ENCODE measurements around the gene ADISSP.

- TF ChIP-seq POLR2A (IDR thresholded peaks at IDR 0.05; ENCODE audit: borderline replicate concordance, extremely low read depth, insufficient read depth, insufficient read length) (no peak), CEBPB (IDR thresholded peaks at IDR 0.05; ENCODE audit: low read depth) (no peak), CTCF (IDR thresholded peaks at IDR 0.05 in 2 of 3, conservative IDR thresholded peaks at IDR 0.05 in 1 of 3; ENCODE audit: borderline replicate concordance in 1 of 3, insufficient read depth in 1 of 3, low read depth in 2 of 3, low read length in 2 of 3) (no peak), FOSL1 (IDR thresholded peaks at IDR 0.05; ENCODE audit: low read depth) (no peak), ATF3 (IDR thresholded peaks at IDR 0.05) (no peak), POLR2AphosphoS5 (IDR thresholded peaks at IDR 0.05; ENCODE audit: low read depth, low read length) (no peak), EZH2 (IDR thresholded peaks at IDR 0.05) (no peak)
Observed at GRCh38 chr20:3749087-3749688, 18.4 kb downstream of the ADISSP start.

All from HCT116 (cell line).